Measurements from ENCODE around the gene KBTBD6. TPM values are rescaled to one million over a fixed set of nuclear protein-coding genes. Genes with fewer than 3 reads are reported as not detected.
"Not testable (repeated sequence)": the region's sequence is repeated elsewhere in the genome, so short reads cannot be mapped to it uniquely, and the experiment has no call there.

KBTBD6 gene
- total RNA-seq, 2 experiments from 2014 or later, result 6.0 to 6.5 TPM

- CTCF ChIA-PET, result no interaction called here
- peaks cover 61% of the 10 kb centered on the region for H3K9me3 Mint-ChIP-seq
- DNase-seq, result no peak
These were observed 17.5 kb upstream of the KBTBD6 start for GRCh38 chr13:41150058-41150457.

GRCh38 chr13:41148419-41149283 is 16.0 kb upstream of the KBTBD6 start:
- peaks cover 64% of the 10 kb centered on the region for H3K9me3 Mint-ChIP-seq
- ChIA-PET CTCF (no interaction called here), POLR2A (no interaction called here)
- DNase-seq, result no peak
- H3K4me1 Mint-ChIP-seq, result no peaks in the 10 kb centered on the region
- H3K27me3 Mint-ChIP-seq, result no peaks in the 10 kb centered on the region
- H3K27ac Mint-ChIP-seq, result no peak overlapping the region
- H3K36me3 Mint-ChIP-seq (ENCODE audit: low read depth), result peaks cover 45% of the 10 kb centered on the region
- no peak overlapping the region for H3K4me3 Mint-ChIP-seq

More at GRCh38 chr13:41150058-41150457, 17.5 kb upstream of the KBTBD6 start:
- Mint-ChIP-seq H3K27ac (no peak overlapping the region), H3K36me3 (ENCODE audit: low read depth) (peaks cover 45% of the 10 kb centered on the region), H3K4me1 (no peaks in the 10 kb centered on the region), H3K27me3 (no peaks in the 10 kb centered on the region), H3K4me3 (no peak overlapping the region)
- POLR2A ChIA-PET, result no interaction called here

GRCh38 chr13:41145136-41145908 is 12.7 kb upstream of the KBTBD6 start:
- peaks cover 32% of the 10 kb centered on the region for H3K36me3 Mint-ChIP-seq (ENCODE audit: low read depth)
- CTCF ChIA-PET, result interaction anchor here (0.6 kb wide), 1 partner anchor 274 kb away, joined by 3 read pairs; no protein-coding TSS in a partner anchor
- H3K27me3 Mint-ChIP-seq, result no peaks in the 10 kb centered on the region
- H3K4me1 Mint-ChIP-seq, result no peaks in the 10 kb centered on the region
- POLR2A ChIA-PET, result no interaction called here
- H3K9me3 Mint-ChIP-seq, result peaks cover 39% of the 10 kb centered on the region
- no peak overlapping the region for H3K4me3 Mint-ChIP-seq
- no peak for DNase-seq
- no peak overlapping the region for H3K27ac Mint-ChIP-seq

- CTCF ChIA-PET, result no interaction called here
- H3K4me1 Mint-ChIP-seq, result no peaks in the 10 kb centered on the region
- no peak for DNase-seq
- peaks cover 25% of the 10 kb centered on the region for H3K36me3 Mint-ChIP-seq (ENCODE audit: low read depth)
- H3K27ac Mint-ChIP-seq, result no peak overlapping the region
- no peaks in the 10 kb centered on the region for H3K27me3 Mint-ChIP-seq
- no peak overlapping the region for H3K4me3 Mint-ChIP-seq
- POLR2A ChIA-PET, result no interaction called here
- H3K9me3 Mint-ChIP-seq, result peaks cover 32% of the 10 kb centered on the region
These were observed 12.0 kb upstream of the KBTBD6 start for GRCh38 chr13:41144576-41144975.

GRCh38 chr13:41139296-41139966 is 6.8 kb upstream of the KBTBD6 start:
- Mint-ChIP-seq H3K9me3 (peaks cover under 1% of the 10 kb centered on the region), H3K27me3 (no peaks in the 10 kb centered on the region), H3K36me3 (ENCODE audit: low read depth) (no peaks in the 10 kb centered on the region), H3K4me1 (peaks cover 7% of the 10 kb centered on the region), H3K27ac (no peak overlapping the region), H3K4me3 (no peak overlapping the region)
- ChIA-PET POLR2A (no interaction called here), CTCF (interaction anchor here (1.1 kb wide), 1 partner anchor 19 kb away, joined by 3 read pairs; no protein-coding TSS in a partner anchor)
- no peak for DNase-seq

- peaks cover 19% of the 10 kb centered on the region for H3K4me1 Mint-ChIP-seq
- POLR2A ChIA-PET, result no interaction called here
- H3K27ac Mint-ChIP-seq, result no peak overlapping the region
- DNase-seq, result no peak
- no peaks in the 10 kb centered on the region for H3K27me3 Mint-ChIP-seq
- CTCF ChIA-PET, result interaction anchor here (1.2 kb wide), 1 partner anchor 79 kb away, joined by 3 read pairs; no protein-coding TSS in a partner anchor
- H3K4me3 Mint-ChIP-seq, result no peak overlapping the region
- no peaks in the 10 kb centered on the region for H3K9me3 Mint-ChIP-seq
- peaks cover 5% of the 10 kb centered on the region for H3K36me3 Mint-ChIP-seq (ENCODE audit: low read depth)
These were observed 5.3 kb upstream of the KBTBD6 start for GRCh38 chr13:41137951-41138350.

GRCh38 chr13:41137241-41137640 is 4.6 kb upstream of the KBTBD6 start:
- no peaks in the 10 kb centered on the region for H3K27me3 Mint-ChIP-seq
- no peaks in the 10 kb centered on the region for H3K9me3 Mint-ChIP-seq
- peaks cover 7% of the 10 kb centered on the region for H3K36me3 Mint-ChIP-seq (ENCODE audit: low read depth)
- peaks cover 21% of the 10 kb centered on the region for H3K4me1 Mint-ChIP-seq
- ChIA-PET CTCF (interaction anchor here (1.0 to 1.2 kb wide), 2 partner anchors 66 to 78 kb away, joined by 3 read pairs; no protein-coding TSS in a partner anchor), POLR2A (no interaction called here)
- no peak overlapping the region for H3K4me3 Mint-ChIP-seq
- DNase-seq, result no peak
- no peak overlapping the region for H3K27ac Mint-ChIP-seq

GRCh38 chr13:41136396-41137031 is 3.9 kb upstream of the KBTBD6 start:
- H3K27me3 Mint-ChIP-seq, result no peaks in the 10 kb centered on the region
- H3K36me3 Mint-ChIP-seq (ENCODE audit: low read depth), result peaks cover 7% of the 10 kb centered on the region
- H3K27ac Mint-ChIP-seq, result no peak overlapping the region
- H3K4me1 Mint-ChIP-seq, result peaks cover 24% of the 10 kb centered on the region
- H3K9me3 Mint-ChIP-seq, result no peaks in the 10 kb centered on the region
- CTCF ChIA-PET, result interaction anchor here (0.7 to 1.0 kb wide), 3 partner anchors 66 to 975 kb away, joined by 3 read pairs; no protein-coding TSS in a partner anchor
- no peak overlapping the region for H3K4me3 Mint-ChIP-seq
- no peak for DNase-seq
- POLR2A ChIA-PET, result no interaction called here

GRCh38 chr13:41133951-41134350 is 1.3 kb upstream of the KBTBD6 start:
- Mint-ChIP-seq H3K27ac (peak overlapping the region; percentile 27), H3K4me3 (peak overlapping the region; percentile 89), H3K27me3 (no peaks in the 10 kb centered on the region), H3K36me3 (ENCODE audit: low read depth) (peaks cover 10% of the 10 kb centered on the region), H3K4me1 (peaks cover 43% of the 10 kb centered on the region), H3K9me3 (no peaks in the 10 kb centered on the region)
- ChIA-PET POLR2A (no interaction called here), CTCF (no interaction called here)
- DNase-seq, result no peak

GRCh38 chr13:41131660-41132511 is 716 bp downstream of the KBTBD6 start:
- POLR2A ChIA-PET, DNase-seq, CTCF ChIA-PET: not testable (repeated sequence)

GRCh38 chr13:41131189-41131588 is 1.4 kb downstream of the KBTBD6 start:
- H3K27me3 Mint-ChIP-seq, CTCF ChIA-PET, H3K9me3 Mint-ChIP-seq, POLR2A ChIA-PET, DNase-seq: not testable (repeated sequence)
- Mint-ChIP-seq H3K36me3 (ENCODE audit: low read depth) (peaks cover 19% of the 10 kb centered on the region), H3K4me3 (peak overlapping the region; percentile 89), H3K4me1 (peaks cover 41% of the 10 kb centered on the region), H3K27ac (peak overlapping the region; percentile 27)

More at GRCh38 chr13:41131660-41132511, 716 bp downstream of the KBTBD6 start:
- Mint-ChIP-seq H3K36me3 (ENCODE audit: low read depth) (peaks cover 14% of the 10 kb centered on the region), H3K27ac (peak overlapping the region; percentile 93), H3K4me3 (peak overlapping the region; percentile 89), H3K4me1 (peaks cover 44% of the 10 kb centered on the region)
- not testable (repeated sequence) for H3K27me3 Mint-ChIP-seq, H3K9me3 Mint-ChIP-seq

GRCh38 chr13:41130356-41130755 is 2.2 kb downstream of the KBTBD6 start:
- Mint-ChIP-seq H3K9me3 (no peaks in the 10 kb centered on the region), H3K27me3 (no peaks in the 10 kb centered on the region), H3K36me3 (ENCODE audit: low read depth) (peaks cover 23% of the 10 kb centered on the region), H3K27ac (peak overlapping the region; percentile 27), H3K4me1 (peaks cover 41% of the 10 kb centered on the region), H3K4me3 (peak overlapping the region; percentile 89)
- ChIA-PET POLR2A (no interaction called here), CTCF (no interaction called here)
- DNase-seq, result no peak
